HG03378 (cell line): ENCODE results near the gene ST13.
"Not testable (repeated sequence)": the region's sequence is repeated elsewhere in the genome, so short reads cannot be mapped to it uniquely, and the experiment has no call there.

Experiments used
- ATAC-seq: cut with Tn5 transposase; IDR thresholded peaks from one replicate; pipeline ENCODE4 v1.9.1; 2021; ENCODE audit warnings: mild to moderate bottlenecking, moderate library complexity; ENCODE audit not compliant: unreplicated experiment

ST13 gene

GRCh38 chr22:40844951-40845350, 11.5 kb downstream of the ST13 start:
- no peak for ATAC-seq

GRCh38 chr22:40838486-40838885, 18.0 kb downstream of the ST13 start:
- ATAC-seq: no peak

DNA sequence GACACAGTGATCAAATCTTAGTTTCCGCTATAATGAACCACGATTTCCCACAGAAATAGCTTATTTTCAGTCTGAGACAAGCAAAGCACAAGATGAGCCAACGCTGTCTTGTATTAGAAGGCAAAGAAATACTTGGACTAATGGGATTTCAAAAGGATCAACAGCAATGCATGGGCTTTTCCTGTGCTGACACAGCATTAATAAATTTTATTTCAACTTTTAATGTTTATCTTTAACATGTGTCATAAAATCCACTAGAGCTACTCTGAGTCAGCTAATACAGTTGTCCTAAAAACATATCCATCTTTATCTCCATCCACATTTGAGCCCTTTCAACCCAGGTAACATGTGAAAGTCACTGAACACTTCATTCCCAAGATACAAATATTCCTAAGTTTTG, 21.8 kb downstream of the ST13 start:
- ATAC-seq: no peak

GRCh38 chr22:40829131-40829530, 27.3 kb downstream of the ST13 start:
- no peak for ATAC-seq

DNA sequence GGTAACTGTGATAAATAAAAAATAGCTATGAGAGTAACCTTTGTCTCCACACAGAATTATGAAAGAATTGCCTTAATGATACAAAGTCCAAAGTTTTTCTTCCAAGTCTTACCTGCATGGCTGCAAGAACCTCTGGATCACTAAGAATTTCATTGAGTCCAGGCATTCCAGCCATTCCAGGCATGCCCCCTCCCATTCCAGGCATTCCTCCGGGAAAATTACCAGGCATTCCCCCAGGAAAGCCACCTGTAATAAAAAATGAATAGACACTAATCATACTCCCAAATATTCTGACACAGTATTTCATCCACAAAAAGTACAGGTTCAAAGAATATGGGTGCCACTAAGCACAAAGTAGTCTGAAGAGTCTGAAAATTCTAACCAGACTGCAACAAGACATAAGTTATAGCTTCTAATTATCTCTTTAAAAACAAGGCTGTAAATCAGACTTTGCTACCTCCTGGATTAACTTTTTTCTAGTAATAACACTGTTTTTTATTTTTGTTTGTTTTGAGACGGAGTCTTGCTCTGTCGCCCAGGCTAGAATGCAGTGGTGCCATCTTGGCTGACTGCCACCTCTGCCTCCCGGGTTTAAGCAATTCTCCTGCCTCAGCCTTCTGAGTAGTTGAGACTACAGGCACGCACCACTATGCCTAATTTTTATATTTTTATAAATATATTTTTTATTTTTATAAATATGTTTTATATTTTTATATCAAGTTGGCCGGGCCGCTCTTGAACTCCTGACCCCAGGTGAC, 29.3 kb downstream of the ST13 start:
- no peak for ATAC-seq

DNA sequence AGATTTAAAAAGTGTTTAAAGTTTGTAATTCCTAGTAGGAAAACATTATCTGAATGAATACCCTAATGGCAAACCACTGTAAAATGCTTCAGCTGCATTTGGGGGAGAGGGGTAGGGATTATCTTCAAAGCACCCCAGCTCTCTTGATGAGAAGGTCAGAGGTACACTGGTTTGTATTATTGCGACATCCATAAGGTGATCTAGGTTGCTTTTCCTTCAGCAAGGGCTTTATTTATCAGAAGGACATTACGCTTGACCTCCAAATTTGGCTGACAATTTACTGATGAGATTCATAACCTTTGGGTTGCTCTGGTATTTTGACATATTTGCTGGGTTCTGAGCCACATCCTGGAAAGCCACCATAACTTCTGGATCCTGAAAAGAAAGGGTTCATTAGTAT, 30.1 kb downstream of the ST13 start:
- ATAC-seq: not testable (repeated sequence)

DNA sequence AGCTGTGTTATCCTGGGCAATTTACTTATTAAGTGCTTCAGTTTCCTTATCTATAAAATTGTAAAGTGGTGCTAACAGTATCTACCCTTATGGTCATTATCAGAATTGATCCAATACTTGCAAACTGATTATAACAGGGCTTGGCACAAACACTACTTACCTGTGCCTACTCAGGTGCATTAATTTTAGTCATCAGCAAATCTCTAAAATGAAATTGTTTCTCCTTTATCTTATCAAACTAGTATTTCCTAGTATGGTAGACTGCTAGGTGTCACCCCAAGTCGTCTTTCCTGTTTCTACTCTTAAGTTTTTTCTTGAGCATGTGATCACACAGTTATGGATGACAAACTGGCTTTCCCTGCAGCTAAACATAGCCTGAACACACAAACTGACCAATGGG, 33.0 kb downstream of the ST13 start:
- ATAC-seq: no peak

GRCh38 chr22:40819599-40820140, 36.8 kb downstream of the ST13 start:
- no peak for ATAC-seq

- no peak for ATAC-seq
These were observed 37.5 kb downstream of the ST13 start, which contains the start of gene SLC25A17 for GRCh38 chr22:40818747-40819598. TSS of gene SLC25A17 (minus strand) at chr22:40819346. CDS start at chr22:40819248, 98 bp downstream.

DNA sequence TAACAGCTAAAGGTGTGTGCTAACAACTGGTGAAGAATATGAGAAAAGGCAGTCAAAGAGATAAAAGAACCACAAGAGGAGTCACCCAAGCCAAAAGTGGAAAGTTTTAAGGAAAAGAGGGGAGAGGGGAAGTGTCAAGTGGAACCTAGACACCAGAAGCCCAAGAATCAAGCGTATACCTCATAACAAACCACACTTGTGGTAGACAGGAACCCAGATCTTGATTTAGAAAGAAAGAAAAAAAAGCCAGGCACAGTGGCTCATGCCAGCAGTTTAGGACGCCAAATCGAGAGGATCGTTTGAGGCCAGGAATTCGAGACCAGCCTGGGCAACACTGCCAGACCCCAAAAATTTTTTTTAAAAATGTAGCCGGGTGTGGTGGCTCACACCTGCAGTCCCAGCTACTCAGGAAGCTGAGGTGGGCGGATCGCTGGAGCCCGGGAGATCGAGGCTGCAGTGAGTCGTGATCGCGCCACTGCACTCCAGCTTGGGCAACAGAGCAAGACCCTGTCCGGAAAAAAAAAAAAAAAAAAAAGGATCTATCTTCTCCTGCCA, 38.2 kb downstream of the ST13 start:
- ATAC-seq: no peak

DNA sequence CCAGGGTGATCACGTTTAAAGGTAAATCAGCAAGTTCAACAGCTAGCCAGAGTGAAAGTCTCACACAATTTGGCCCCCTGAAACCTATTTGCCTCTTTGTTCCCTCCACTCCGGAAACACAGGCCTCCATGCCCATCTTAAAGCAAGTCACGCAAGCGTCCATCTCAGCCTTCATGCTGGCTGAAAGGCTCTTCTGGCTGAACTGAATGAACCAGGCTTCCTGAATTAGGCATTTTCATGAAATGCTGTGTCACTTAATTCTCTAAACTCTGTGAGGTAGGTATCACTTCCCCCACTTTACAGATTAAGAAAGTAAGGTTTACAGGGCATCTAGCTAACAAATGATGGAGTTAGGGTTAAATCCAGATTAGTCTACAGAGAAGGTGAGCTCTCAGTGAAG, 38.7 kb downstream of the ST13 start:
- no peak for ATAC-seq

GRCh38 chr22:40813912-40814315, 42.5 kb downstream of the ST13 start:
- ATAC-seq: no peak

DNA sequence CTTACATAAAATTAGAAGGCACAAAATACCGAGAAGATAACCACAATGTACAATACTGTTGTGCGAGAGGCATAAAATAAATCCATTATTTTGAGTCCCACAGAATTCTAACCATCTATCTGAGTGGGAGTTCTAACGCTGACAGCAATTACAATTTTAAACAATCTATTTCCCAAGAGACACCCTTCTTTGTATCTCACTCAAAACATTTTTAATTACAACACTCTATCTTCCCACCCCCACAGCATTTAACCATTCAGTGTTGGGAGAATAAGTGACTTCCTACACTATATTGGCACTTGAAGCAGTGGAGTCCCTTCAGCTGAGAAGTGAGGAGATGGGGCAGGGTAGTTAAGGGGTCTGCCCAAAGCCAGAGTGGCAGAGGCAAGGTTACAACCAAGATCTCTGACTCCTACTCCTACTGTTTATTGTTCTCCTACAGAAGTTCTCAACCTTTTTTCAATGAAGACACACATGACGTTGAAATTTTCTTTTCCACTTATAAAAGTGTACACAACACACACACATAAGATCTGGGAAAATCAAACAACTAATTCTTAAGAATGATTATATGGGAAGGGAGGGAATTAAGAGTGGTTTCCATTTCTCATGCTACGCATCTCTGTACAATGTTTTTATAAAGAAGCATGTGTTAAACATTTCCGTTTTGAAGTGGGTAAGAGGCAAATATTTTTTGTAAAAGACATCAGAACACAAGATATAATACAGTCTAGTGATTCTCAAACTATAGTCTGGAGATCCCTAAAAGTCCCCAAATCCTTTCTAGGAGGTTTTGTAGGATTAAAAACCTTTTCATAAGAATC, 48.2 kb downstream of the ST13 start:
- no peak for ATAC-seq

DNA sequence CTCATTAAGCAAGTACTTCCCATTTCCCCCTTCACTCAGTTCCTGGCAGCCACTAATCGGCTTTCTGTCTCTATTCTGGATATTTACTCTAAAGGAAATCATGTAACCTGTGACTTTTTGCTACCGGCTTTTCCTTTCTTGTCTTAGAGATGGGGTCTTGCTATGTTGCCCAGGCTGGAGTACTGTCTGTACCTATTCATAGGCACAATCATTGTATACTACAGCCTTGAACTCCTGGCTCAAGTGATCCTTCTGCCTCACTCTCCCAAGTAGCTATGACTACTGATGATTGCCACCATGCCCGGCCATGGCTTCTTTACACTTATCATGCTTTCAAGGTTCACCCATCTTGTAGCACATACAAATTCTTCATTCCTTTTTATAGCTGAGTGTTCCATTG, 49.7 kb downstream of the ST13 start:
- no peak for ATAC-seq

DNA sequence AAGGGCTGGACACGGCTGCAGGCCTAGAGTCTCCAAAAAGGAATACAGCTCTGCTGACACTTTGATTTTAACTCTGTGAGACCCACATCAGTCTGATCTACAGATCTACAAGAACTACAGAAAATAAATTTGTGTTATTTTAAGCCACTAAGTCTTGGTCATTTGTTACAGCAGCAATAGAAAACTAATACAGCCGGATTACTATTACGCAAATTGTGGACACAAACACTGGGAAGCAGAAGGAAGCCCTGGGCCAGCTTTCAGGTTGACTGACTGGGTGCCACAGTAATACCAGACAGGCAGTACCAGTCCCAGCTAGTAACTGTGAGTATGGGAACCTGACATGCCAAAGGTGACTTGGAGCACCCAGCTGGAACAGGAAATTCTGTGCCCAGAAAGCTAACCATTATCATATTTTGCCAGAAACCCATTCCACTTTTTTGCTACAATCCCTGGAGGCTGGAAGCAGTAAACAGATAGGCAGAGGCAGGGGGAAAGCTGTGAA, 50.7 kb downstream of the ST13 start:
- ATAC-seq: no peak

GRCh38 chr22:40805239-40805638, 51.2 kb downstream of the ST13 start:
- ATAC-seq: no peak

DNA sequence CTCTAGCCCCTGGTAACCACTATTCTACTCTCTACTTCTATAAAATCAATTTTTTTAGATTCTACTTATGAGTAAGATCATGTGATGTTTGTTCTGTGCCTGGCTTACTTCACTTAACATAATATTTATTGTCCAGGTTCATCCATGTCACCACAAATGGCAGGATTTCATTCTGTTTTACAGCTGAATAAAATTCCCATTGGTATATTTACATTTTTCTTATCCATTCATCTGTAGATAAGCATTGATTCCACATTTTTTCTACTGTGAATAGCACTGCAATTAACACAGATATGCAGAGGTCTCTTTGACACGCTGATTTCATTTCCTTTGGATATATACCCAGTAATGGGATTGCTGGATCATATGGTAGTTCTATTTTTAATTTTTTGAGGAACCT, 53.1 kb downstream of the ST13 start:
- ATAC-seq: no peak

DNA sequence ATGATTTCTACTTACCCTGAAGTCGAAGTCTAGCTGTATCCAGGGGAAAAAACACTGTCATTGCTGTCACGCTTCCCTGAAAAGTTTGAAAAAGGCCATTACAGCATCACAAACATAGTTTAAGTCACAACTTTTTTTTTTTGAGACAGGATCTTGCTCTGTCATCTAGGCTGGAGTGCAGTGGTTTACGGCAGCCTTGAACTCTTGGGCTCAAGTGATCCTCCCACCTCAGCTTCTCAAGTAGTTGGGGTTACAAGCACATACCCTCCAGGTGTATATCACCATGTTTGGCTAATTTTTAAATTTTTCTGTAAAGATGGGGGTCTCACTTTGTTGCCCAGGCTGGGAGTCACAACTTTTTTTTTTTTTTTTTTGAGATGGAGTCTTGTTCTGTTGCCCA, 57.4 kb downstream of the ST13 start:
- no peak for ATAC-seq

GRCh38 chr22:40797427-40797826, 59.0 kb downstream of the ST13 start:
- no peak for ATAC-seq

DNA sequence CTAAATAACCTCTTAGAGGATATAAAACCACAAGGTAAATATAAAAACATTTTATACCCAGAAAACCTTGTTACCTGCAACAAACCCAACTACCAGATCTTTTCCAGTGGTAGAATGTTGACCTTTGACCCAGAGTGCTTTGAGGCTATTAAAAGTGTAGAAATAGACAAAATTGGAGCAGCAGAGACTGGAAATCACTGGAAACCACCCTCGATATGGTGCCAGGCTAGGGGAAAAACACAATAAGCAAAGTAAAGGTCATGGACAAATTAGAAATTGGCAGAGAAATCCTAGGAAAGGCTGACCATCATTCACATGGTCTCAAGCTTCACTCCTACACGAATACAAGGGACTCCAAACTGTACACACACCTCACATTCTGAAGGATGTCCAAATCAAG, 64.0 kb downstream of the ST13 start:
- no peak for ATAC-seq

DNA sequence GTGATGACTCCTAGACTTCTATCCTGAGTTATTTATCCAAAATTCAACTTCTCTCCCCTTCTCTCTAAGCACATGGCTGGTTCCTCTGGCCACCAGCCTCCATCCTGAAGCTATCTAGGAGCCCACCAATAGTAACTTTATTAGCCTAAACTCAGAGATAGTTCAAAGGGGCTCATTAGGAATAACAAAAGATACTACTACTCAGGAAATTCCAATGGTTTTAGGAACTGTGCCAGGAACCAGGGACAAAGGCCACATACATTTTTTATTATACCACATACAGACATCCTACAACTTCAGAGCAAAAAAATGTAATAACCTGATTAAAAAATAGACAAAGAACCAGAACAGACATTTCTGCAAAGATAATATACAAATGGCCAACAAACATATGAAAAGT, 65.2 kb downstream of the ST13 start:
- no peak for ATAC-seq
